Activated CD4-positive, alpha-beta T cell treated with anti-CD3 and anti-CD28 coated beads for 4 hours (primary cell): ENCODE measurements around the gene DPM2.
A peak's percentile ranks its signal among the peaks of the same experiment; 100 is the strongest.

ENCODE experiments used
- DNase-seq, 2 donors: peaks; one replicate each; pipeline ENCODE4 v3.0.0-alpha.2; 2020

The DPM2 gene

DNA sequence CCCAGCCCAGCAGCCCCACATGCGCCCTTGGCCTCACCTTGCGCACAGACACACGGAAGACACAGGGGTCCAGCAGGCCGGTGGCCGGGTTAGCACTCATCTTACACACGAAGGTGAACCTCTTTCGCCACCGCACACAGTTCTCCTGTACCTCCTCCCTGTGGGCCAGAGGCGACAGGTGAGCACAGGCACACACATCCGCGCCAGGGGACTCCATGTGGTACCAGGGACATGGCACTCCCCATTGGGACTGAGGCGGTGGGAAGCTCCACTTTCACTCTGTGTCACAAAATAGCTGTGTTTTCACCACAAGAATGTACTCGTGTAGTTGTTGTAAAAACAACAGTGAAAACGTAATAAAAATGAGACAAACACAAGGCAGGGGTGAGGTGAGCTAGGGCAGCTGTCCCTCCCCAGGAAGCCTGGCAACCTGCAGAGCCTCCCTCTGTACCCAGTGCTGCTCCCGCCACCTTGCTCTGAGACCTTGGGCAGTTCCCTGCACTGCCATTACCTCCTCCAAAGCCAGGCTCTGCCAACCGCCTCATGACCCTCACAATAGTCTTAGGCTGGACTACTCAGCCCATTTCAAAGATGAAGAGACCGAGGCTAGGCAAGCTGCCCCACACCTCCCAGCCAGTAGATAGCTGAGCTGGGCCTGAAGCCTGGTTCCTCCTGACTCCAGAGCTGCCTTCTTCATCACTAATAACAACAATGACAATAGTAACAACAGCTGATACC is 16.3 kb upstream of the DPM2 start:
- no peak for DNase-seq

DNA sequence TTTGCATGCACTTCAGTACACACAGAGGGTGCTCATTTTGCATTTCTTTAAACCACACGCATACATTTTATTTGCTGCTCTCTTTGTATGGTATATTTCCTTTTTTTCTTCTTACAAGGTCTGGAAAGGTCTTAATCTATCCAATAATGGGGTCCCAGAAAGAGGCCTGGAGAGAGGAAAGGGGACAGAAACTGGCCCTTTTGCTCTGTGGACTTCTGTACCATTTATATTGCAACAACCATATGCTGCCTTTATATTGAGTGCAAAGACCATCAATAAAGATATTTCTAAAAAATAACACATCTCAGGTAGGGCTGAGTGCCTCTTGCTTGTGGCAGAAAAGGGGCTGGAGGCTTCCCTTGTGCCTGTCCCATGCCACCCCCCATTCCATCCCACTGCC is 15.5 kb upstream of the DPM2 start:
- DNase-seq = no peak

DNA sequence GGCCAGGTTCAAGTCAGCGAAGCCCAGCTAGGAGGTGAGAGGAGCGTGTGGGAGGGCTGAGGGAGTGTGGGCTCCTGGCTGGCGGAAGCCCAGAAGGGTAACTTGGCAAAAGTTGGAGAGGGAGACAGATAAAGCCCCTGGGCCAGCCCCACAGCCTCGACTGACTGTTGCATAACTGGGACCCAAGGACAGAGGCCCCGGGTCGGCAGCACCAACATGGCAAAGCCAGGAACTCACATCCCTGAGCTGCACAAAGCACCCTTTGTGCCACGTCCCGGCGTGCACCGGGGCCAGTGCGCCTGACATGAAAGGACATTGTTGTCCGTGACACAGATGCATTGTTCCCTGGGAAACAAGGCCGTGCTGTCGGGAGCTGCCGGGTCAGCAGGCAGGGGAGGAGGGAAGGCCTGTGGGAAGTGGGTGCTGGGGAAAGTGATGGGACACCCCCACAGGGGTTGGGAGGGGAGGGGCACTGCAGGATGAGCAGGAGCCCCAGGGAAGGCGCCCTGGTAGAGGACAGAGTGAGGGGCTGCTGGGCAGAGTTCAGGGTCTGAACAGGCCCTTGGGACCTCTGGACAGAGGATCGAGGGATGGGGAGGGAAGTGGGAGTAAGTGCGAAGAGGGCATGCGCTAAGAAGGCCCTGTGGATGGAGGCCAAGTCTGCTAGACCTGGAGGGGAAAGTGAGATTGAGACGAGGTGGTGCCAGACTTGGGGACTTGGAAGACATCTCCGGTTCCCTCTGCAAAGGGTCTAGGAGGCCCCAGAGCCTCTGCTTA is 13.0 kb upstream of the DPM2 start:
- DNase-seq = no peak

DNA sequence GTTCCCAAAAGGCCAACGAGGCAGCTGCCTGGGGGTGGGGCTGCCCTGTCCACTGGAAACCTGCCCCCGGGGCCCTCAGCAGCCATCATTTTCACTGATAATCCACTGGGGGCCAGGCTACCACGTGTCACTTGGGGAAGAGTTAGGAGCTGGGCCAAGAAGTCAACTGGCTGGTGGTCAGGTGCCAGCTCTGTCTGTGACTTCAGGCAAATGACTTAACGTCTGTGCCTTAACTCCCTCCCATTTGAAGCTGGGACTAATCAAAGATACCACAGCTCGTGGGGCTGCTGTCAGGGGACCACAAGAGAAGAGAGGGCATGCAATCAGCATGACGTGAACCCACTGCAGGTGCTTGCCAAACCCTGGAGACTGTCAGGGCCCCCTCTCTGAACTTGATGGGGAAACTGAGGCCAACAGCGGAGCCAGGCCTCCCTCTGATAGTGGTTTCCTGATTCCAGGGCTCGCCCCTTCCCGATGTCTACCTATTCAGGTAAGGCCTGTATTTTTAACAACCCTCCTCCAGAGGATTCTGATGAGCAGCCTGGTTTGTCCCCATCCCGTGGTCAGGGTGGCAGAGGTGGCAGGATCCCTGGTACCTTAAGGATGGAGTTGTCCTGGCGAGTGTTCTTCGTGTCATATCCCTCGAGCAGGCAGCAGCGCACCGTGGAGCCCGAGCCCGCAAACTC is 12.3 kb upstream of the DPM2 start:
- DNase-seq = no peak

DNA sequence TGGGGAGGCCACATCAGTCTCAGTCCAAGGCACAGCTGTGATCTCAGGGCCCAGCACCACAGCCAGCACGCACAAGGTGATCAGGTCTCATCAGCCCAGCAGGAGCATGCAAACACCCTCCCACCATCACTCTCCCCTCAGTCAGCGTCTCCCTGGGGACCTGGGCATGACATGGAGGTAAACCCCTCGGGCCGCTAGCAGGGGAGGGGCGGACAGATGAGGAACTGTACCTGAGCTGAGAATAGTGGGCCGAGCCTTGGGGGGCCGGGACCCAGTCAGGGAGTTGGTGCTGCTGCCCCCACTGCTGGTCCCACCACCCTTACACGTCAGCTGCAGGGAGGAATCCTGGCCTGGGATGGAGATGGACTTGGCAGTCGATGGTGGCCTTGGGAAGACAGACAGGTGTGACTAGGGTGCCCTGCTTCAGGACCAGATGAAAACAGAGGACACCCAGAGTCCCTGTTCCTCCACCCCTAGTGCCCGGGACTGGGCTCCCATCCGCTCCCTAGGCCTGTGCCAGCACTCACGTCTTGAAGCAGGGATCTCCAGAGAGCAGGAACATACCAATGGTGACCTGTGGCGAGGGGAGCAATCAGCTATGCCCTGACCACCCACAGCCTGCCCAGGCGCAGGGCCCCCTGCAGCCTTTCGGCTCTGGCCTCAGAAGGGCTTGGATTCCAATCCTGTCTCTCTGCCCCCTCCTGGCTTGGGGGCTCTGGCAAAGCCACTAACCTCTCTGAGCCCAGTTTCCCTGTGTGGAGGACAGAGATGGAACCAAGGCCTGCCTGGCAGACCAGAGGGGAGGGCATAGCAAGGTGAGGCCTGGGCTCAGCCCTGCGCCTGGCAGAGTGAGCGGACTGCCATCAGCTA is 10.4 kb upstream of the DPM2 start:
- DNase-seq = no peak

DNA sequence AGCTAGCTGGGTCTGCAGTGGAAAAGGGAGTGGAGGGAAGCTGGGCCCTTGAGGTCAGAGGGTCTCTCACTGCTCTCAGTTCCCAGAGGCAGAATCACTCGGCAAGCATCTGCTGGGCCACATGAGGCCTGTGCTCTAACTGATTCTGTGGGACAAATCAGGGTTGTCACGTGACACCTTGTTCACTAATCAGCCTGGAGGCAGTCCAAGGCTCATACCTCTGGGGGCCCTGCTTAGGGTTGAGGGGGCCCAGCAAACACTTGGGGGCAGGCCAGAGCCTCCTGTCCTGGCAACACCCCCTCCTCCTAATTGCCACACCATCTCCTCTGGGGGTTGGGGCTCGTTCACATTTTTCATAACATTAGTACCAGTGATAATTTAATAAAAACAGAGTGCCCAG is 9.1 kb upstream of the DPM2 start:
- no peak for DNase-seq

DNA sequence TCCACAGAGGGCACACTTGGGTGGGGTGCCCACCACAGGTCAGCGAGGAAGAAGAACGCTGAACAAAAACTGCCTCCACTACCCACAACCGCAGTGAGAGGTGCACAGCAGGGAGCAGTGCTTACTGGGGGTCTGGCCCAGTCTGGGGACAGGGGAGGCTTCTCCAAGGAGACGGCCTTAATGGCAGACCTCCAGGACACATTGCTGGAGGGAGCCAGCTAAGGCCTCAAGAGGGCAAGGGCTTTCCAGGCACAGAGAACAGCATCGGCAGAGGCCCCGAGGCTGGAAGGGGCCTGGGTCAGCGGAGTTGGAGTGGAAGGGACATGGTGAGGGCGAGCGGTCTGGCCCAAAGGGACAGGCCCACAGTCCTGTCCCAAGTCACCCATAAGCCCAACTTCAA is 8.3 kb upstream of the DPM2 start:
- DNase-seq = no peak

DNA sequence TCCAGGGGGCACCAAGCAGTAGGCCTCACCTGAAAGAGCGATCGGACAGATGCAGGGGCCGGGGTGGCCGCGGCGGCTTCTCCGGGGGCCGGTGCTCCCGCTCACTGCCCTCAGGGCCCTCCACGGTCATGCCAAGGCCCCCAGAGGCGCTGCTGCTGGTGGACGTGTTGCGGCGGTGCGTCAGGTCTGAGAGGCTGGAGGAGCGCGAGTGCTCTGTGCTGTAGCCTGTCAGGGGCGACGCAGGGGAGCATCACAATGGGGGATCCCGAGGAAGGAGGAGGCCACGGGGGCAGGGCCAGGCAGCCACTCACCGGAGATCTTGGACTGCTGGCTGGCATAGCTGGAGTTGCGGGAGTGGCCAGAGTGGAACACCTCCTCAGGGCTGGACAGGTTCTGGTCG is 7.7 kb upstream of the DPM2 start:
- no peak for DNase-seq

DNA sequence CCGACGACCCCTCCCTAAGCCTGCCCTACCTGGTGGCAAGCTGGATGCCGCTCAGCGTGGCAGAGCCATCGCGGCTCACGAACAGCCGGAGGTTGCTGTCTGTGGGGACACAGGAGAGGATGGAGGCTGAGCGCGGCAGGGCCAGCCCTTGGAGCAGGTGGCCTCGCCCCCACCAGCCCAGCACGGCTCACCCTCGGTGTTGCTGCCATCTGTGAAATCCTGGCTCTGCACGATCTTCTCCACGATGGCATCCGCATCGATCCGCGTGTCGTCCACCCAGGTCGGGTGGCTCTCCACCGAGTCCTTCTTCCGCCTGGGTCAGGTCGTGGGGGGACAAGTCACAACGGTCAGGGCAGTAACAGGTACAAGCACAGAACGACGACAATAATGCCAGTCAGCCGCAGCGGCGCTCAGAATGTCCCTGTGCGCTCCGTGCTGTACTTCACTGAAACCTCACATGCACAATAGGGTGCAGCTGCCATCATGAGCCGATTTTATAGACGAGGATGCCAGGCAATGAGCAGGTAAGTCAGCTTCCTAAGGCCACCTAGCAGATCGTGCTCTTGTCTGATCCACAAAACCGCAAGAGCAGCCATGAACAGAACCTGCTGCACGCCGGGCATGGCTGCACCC is 7.0 kb upstream of the DPM2 start:
- no peak for DNase-seq

DNA sequence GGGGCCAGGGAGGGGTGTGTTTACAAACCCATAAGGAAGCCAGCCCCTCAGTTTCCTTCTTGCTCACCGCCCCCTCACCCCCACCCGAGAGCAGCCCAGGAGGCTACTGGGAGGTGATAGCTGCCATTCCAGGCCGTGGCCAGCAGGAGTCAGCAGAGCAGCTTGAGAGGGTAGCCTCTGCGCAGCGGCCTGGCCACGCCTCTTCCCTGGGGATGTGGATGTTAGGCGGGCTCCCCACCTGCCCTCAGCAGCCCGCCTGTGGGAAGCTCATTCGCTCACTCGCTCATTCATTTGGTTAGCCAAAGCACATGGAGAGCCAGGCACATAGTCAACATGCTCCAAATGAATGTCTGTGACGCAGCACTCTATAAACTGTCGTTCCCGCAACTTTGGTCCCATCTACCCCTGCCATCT is 6.1 kb upstream of the DPM2 start:
- DNase-seq = peak; percentile 75 to 80

DNA sequence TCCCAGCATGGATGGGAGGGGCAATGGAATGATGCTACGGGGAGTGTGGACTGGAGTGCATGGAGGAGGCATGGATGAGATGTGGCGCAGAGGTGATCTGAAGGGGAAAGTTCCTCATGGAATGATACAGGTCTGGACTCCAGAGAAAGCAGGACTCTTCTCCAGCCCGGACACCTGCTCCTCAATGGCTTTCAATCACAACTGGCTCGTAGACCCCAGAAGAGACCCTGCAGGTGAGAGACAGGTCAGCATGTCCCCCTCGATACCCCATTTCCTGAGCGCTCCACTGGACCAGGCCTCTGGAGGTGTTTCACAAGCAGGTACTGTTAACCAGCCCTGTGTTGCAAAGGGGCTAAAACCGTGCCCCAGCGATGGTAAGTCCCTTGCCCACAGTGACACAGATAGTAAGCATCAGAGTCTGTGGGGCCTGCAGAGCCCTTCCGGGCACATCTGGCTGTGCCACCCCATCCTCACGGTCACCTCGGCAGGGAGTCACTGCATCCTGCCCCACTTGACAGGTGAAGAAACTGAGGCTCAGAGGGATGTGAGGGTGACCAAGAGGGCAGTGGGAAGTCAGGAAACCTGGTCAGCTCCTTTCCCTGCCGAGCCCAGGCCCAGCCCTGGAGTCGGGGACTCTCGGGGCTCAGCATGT is 5.5 kb upstream of the DPM2 start:
- DNase-seq = no peak

DNA sequence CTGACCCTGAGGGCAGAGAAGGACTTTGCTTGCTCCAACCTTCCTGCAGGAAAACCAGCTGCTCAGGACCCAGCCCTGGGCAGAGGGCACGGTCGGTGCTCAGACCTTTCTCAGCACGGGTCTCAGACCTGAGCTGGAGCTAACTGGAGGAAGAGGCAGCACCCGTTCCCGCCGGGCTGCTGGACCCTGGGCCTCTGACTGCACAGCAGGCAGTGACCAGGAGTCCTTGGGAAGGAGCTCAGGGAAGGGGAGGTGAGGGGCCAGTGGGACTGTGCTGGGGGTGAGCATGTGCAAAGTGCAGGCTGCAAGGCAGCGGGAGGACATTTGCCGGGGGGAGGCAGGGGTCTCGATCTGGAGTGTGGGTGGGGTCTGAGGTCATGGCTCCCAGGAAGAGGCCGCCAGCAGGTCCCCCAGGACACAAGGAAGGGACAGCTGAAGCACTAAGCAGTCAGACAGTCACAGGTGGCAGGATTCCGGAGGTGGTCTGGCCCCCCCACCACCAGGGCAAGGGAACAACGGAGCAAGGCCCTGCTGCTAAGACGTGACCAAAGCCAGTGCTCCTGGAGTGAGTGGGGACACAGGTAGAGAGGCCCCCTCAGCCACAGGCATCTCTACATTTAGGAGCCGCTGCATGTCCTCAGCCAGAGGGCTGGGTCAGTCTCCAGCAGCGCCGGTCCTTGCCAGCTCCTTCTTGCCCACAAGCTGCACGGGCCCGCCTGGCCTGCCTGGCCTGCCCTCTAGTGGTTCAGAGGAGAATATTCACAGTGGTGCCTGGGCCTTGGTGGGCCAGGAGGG is 4.8 kb upstream of the DPM2 start:
- DNase-seq = peak in 1 of 2 donors; percentile 41

DNA sequence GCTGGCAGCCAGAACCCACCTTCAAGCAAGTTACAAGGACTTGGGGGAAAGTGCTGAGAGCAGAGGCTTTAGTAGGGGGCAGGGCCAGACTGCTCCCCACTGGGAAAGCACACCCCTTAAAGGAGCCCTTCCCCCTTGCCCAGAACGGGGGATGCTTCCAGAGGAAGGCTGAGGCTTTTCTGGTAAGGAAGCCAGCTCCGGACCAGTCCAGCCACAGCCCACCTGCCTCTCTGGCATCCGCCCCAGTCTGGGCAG is 4.2 kb upstream of the DPM2 start:
- no peak for DNase-seq

DNA sequence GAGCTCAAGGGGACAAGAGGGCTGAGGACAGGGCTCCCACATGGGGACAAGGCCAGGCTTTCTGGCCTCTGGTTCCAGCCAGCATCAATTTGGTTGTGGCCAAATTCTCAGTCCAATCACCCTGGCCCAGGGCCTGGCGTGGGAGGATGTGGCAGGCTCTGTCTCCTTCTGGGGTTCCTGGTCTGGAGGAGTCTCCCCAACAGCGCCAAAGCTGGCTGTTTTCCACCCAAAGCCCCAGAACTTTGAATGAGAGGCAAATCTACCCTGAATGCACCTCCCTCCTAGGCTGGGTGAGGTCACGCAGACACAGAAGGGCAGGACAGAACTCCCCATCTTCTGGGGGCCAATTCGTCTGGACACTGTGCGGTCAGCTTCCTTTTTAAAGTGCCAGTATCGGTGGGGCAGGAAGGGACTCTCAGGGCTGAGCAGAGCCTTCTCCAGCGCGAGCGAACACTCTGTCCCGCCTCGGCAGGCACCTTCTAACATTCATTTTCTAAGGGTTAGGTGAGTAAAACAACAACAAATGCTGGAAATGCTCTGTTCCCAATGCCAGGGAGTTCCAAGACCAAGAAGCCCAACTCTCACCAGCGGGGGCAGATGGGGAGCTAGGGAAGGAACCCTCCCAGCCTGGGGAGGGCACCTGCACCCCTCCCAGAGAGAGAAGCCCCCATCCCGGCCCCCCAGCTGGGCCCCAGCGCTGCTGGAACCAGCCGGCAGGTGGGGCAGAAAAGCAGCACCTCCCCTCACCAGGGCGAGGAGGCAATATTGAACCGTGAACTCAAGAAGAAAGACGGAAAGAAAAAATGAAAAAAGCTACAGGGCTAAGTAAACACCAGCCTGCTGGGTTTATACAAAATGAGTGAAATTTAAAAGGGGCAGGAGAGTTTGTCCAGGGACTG is 3.7 kb upstream of the DPM2 start:
- no peak for DNase-seq

DNA sequence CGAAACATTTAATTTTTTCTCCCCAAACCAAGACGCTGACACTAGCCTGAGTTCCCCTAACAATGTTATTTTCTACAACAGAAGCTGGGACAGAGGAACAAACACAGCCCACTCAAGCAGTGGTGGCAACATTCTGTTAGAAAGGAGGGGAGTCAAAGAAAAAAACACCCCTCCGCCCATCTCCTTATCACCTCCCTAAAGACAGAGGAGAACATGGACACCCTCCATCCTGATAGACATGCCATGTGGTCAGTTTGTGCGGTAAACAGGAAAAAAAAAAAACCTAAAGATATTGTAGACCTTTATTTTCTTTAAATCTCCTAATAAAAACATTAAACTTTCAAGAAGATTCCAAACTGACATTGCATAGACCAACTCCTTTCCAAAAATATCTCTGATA is 2.9 kb upstream of the DPM2 start:
- no peak for DNase-seq

DNA sequence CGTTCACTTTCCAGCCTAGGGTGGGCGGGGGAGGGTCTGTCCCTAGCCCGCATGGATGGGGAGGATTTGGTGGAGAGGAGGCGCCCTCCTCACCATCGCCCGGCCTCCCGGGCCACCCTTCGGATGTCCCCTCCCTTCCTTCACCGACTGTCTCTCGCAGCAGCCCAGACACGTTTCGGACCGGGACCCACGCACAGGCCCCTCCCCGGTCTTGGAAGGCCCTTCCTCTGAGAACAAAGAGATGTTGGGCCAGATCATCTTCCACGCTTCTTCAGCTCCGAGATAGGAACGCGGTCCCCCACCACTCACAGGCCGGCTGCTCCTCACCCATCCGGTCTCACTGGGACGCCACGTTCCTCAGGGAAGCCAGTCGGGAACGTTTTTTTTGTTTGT is 640 bp upstream of the DPM2 start:
- no peak for DNase-seq

DNA sequence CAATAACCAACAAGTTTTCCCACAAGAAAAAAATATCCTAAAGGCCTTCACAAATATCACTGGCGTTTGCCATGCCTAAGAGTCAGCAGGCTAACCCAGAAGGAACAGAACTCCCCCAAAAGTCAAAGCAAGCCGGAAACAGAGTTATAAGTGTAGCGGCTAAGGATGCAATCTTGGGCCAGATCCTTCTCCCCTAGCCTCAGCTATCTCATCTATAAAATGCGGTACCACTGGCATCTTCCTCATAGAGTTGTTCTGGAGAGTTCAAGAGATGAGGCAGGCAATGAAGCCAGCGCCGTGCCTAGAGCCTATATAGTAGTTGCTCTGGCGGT is 632 bp downstream of the DPM2 start:
- no peak for DNase-seq

DNA sequence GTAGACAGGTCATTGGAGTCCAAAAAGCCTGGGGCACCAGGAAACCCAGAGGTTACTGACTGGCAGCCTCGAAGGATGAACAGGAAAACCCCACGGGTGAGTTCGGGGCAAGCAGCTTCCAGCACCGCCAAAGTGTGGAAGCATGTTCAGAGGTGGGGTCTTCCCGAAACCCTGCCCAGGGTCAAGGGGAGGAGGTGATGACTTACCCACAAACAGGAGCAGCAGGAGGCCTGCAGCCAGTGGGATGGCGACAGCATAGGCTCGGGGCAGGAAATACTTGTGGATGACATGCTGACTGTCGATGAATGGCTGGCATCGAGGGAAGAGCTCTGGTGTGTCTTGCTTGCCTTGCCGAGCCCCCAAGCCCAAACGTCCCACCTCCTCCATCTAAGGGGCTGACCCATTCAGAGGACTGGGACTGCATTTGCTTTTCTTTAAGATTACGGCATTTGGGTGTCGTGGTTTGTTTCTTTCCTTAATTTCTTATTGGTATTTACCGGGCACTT is 1.3 kb downstream of the DPM2 start:
- DNase-seq = no peak

DNA sequence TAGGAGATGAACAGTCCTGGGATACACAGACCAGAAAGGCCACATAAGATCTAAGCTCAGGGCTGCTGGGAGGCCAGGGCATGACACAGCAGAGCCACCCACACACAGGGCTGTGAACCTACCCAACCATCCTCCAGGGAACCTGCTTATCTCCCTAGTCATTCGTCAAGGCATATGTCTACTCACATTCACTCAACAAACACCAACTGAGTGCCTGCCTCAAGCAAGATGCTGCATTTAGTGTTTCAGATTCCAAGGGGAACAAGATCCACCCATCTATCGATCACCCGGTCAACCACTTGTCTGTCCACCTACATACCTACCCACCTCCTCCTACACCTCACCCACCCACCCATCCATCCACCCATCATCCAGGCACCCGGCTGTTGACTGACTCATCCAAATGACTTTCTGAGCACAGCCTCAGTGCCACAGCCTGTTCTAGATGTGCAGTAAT is 1.9 kb downstream of the DPM2 start:
- peak in 1 of 2 donors; percentile 51 for DNase-seq

DNA sequence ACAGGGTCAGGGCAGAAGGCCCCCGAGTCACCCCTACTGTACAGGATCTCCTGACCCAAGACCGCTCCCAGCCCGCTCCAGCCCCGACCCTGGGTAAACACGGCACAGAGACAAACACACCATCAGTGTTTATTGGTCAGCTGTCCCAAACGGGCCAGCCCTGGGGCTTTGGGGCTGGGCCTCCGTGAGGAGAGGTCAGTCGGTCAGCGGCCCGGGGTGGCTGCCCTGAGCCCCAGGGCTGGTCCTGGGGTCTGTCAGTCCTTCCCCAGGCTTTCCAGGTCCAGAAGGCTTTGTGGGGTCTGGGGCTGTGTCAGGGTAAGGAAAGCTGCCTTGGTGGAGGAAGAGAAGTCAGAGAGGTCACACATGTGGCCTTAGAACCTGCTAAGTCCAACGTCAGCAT is 2.7 kb downstream of the DPM2 start:
- DNase-seq = no peak
